Mucosa of rectum (tissue), 2 donors: ENCODE data around the gene YAE1.
A peak's percentile ranks its signal among the peaks of the same experiment; 100 is the strongest.

Experiments used
- H3K27ac ChIP-seq, 2 donors: one replicate each; pipeline ENCODE4 v1.7.0; 2013; ENCODE audit warnings: inconsistent platforms in 2 of 2, low read depth in 2 of 2, low read length in 2 of 2
- H3K27me3 ChIP-seq, 2 donors: one replicate each; pipeline ENCODE4 v1.7.0; 2013; ENCODE audit warnings: low read length in 2 of 2; ENCODE audit not compliant: control insufficient read depth in 2 of 2, insufficient read depth in 2 of 2
- H3K36me3 ChIP-seq, 2 donors: one replicate each; pipeline ENCODE4 v1.7.0; 2013; ENCODE audit warnings: low read length in 2 of 2; ENCODE audit not compliant: control insufficient read depth in 2 of 2, insufficient read depth in 2 of 2
- H3K4me1 ChIP-seq, 2 donors: one replicate each; pipeline ENCODE4 v1.7.0; 2013; ENCODE audit warnings: low read length in 2 of 2, mild to moderate bottlenecking in 1 of 2; ENCODE audit not compliant: control insufficient read depth in 2 of 2, insufficient read depth in 2 of 2
- H3K4me3 ChIP-seq, 2 donors: one replicate each; pipeline ENCODE4 v1.7.0; 2013; ENCODE audit warnings: low read length in 2 of 2
- H3K9ac ChIP-seq, 2 donors: one replicate each; pipeline ENCODE4 v1.7.0; 2013; ENCODE audit warnings: low read length in 2 of 2, low read depth in 1 of 2, mild to moderate bottlenecking in 1 of 2
- H3K9me3 ChIP-seq, 2 donors: one replicate each; pipeline ENCODE4 v1.7.0; 2013; ENCODE audit warnings: low read length in 2 of 2; ENCODE audit not compliant: control insufficient read depth in 2 of 2
- donor health status: healthy.
- donor health status: Normal muscosa, but diverticular disease.

The YAE1 gene, protein sequence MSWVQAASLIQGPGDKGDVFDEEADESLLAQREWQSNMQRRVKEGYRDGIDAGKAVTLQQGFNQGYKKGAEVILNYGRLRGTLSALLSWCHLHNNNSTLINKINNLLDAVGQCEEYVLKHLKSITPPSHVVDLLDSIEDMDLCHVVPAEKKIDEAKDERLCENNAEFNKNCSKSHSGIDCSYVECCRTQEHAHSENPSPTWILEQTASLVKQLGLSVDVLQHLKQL

DNA sequence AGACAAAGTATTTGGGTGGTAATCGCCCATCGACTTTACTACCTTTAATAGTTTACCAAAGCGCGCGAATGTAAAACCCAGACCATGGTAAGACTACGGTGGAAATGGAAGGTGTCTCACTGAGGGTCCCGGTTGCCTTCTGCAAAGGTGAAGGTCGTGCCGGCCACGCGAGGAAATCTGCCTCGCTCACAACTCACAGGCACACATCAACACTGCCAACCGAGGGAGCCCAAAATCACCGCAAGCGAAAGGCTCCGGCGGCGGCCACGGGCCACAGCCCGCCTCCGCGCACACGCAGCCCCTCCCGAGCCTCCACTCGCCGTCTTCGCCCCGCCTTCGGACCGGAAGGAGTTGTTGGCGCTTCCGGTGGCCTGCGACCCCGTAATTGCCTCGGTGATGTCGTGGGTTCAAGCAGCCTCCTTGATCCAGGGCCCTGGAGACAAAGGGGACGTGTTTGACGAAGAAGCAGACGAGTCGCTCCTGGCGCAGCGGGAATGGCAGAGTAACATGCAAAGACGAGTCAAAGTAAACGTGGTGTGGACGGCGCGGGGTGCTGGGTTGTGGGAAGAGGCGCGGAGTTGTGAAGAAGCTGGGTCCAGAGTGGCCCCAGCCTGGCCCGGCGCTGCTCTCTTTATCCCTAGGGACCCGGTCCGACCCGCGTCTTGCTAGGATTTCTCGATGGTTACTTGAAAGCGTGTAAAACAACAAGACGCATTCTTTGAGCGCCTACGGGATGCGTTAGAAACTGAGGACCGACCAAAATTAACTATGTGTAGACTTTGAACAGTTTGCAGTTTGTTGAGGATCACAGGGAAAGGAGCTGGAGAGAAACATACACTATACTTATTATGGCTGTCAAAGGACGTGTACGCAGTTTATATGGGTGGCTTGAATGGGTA is at the start of gene YAE1:
Gene YAE1, plus strand, starts transcription at position 382 of the 899 bp plus-strand sequence. Its CDS starts 15 bp downstream, at position 397.
- H3K9me3 ChIP-seq = no peaks in the 10 kb centered on the region
- H3K9ac ChIP-seq = peak within 1 kb of the TSS; percentile 90 to 91
- peaks cover 6% of the 10 kb centered on the region in 2 donors for H3K36me3 ChIP-seq
- H3K4me3 ChIP-seq = peak within 1 kb of the TSS; percentile 99 to 100
- H3K4me1 ChIP-seq = peaks cover 4 to 18% of the 10 kb centered on the region in 2 donors
- no peaks in the 10 kb centered on the region for H3K27me3 ChIP-seq
- H3K27ac ChIP-seq = peak within 1 kb of the TSS; percentile 88 to 94

DNA sequence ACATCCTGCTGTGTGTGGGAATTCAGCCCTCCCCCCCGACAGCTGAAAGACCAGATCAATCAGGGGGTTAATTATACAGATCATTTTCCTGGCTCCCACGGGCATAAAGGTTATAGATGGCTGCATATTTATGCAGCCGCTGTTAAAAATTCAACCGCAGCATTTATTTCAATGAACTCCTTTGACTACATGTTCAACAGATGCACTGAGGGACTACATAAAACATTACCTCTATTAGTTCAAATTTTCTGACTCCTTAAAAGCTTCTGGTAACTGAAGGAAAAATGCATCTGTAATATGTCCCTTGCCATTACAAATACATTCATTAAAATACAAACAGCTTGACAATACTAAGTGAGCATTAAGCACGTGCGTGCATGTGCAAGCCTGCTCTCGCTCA is 49.7 kb upstream of the YAE1 start:
- no peaks in the 10 kb centered on the region for H3K4me1 ChIP-seq

DNA sequence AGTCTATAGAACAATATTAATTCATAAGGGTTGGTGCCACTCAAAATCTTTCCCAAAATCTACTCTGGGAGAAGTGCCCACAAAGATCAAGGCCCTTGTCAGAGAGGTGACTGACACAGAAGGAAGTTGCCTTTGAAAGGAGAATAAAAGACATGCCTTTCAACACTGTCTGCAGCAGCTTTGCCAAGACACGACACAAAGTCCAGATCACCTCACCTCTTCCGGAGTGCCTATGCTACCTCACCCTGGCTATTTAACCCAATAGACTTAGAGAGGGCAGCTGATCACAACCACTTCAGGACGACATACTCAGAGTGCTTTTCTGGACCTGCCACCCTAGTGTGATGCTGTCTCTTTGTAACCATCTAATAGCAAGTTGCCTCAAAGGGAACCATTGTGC is 49.0 kb upstream of the YAE1 start:
- no peaks in the 10 kb centered on the region for H3K4me1 ChIP-seq
- no peaks in the 10 kb centered on the region for H3K9me3 ChIP-seq
- H3K27me3 ChIP-seq = no peaks in the 10 kb centered on the region
- no peaks in the 10 kb centered on the region for H3K36me3 ChIP-seq
- no peak overlapping the region for H3K4me3 ChIP-seq
- H3K27ac ChIP-seq = no peak overlapping the region
- H3K9ac ChIP-seq = no peak overlapping the region

More for the DNA sequence above, 49.7 kb upstream of the YAE1 start:
- Histone ChIP-seq H3K27ac (no peak overlapping the region), H3K9me3 (no peaks in the 10 kb centered on the region), H3K36me3 (no peaks in the 10 kb centered on the region), H3K27me3 (no peaks in the 10 kb centered on the region), H3K4me3 (no peak overlapping the region), H3K9ac (no peak overlapping the region)

DNA sequence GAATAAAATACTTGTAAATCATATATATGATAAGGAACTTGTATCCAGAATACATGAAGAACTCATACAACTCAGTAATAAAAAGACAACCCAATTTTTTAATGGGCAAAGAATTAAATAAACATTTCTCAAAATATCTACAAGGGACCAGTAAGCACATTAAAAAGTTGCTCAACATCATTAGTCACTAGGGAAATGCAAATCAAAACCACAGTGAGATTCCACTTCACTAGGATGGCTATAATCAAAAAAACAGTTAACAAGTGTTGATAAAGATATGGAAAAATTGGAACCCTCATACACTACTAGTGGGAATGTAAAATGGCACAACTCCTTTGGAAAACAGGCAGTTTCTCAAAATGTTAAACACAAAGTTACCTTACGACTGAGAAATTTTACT is 40.3 kb upstream of the YAE1 start:
- H3K9me3 ChIP-seq = no peaks in the 10 kb centered on the region

DNA sequence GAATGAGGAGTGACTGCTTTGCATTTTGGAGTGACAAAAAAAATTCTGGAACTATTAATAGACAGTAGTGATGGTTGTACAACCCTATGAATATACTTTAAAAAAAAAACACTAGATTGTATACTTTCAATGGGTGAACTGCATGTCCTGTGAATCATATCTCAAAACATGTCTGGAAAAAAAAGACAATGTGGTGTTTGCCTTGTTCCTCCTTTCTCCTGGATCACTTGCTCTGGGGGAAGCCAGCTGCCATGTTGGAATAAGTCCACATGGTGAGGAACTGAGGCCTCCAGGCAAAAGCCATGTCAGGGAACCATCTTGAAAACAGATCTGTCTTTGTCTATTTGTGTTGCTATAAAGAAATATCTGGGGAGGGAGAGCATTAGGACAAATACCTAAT is 39.5 kb upstream of the YAE1 start:
- no peak overlapping the region for H3K27ac ChIP-seq
- H3K9me3 ChIP-seq = no peaks in the 10 kb centered on the region
- H3K4me3 ChIP-seq = no peak overlapping the region
- H3K27me3 ChIP-seq = no peaks in the 10 kb centered on the region
- H3K9ac ChIP-seq = no peak overlapping the region
- no peaks in the 10 kb centered on the region for H3K36me3 ChIP-seq
- no peaks in the 10 kb centered on the region for H3K4me1 ChIP-seq

More for the DNA sequence above, 40.3 kb upstream of the YAE1 start:
- Histone ChIP-seq H3K36me3 (no peaks in the 10 kb centered on the region), H3K27me3 (no peaks in the 10 kb centered on the region), H3K4me1 (no peaks in the 10 kb centered on the region), H3K9ac (no peak overlapping the region), H3K27ac (no peak overlapping the region), H3K4me3 (no peak overlapping the region)

DNA sequence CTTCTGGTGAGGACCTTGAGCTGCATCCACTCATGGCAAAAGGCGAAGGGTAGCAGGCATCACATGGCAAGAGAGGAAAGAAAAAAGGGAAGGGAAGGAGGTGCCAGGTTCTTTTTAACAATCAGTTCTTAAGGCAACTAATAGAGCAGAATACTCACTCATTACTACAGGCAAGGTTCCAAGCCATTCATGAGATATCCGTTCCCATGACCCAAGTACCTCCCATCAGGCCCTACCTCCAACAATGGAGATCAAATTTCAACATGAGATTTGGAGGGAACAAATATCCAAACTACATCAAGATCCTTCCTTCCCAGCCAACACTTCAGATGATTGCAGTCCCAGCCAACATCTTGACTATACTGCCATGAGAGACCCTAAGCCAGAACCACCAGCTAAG is 38.9 kb upstream of the YAE1 start:
- Histone ChIP-seq H3K9me3 (no peaks in the 10 kb centered on the region), H3K4me1 (no peaks in the 10 kb centered on the region), H3K27me3 (no peaks in the 10 kb centered on the region), H3K27ac (no peak overlapping the region), H3K36me3 (no peaks in the 10 kb centered on the region), H3K9ac (no peak overlapping the region), H3K4me3 (no peak overlapping the region)

DNA sequence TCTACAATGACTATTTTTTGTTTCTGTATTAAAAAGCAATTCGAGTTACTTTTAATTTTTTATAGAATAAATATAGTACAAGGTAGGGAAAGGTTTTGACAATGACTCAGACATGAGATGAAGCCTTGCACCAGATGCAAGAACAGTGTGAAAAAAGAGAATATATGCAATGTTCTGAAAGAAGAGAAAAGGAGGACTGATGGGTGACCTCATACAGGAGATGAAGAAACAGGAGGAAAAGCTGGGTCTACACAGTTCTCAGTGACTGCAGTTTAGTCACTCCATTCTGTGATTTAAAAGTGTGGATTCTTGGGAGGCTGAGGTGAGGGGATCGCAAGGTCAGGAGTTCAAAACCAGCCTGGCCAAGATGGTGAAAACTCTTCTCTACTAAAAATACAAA is 38.3 kb upstream of the YAE1 start:
- no peaks in the 10 kb centered on the region for H3K36me3 ChIP-seq
- no peaks in the 10 kb centered on the region for H3K4me1 ChIP-seq
- no peaks in the 10 kb centered on the region for H3K9me3 ChIP-seq
- no peaks in the 10 kb centered on the region for H3K27me3 ChIP-seq
- no peak overlapping the region for H3K4me3 ChIP-seq
- no peak overlapping the region for H3K9ac ChIP-seq
- H3K27ac ChIP-seq = no peak overlapping the region

DNA sequence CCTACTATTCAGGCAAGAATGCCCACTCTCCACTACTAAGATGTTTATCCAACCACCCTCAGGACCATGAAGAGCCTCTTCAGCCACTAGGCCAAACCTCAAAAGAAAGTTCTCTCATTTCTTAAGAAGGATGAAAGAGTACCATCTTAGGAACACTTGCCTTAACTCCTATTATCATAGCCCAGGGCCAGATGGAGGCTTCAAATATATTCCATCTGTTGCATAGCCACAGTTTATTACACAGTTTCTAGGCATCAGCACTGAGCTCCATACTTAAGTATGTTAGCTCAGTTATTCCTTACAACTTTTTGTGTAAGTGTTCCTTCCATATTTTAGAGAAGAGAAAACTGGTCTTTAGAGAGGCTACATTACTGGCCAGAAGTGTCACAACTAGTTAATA is 37.4 kb upstream of the YAE1 start:
- H3K4me3 ChIP-seq = no peak overlapping the region
- peaks cover 0 to 4% of the 10 kb centered on the region in 2 donors for H3K4me1 ChIP-seq
- H3K27me3 ChIP-seq = no peaks in the 10 kb centered on the region
- H3K9me3 ChIP-seq = no peaks in the 10 kb centered on the region
- H3K36me3 ChIP-seq = no peaks in the 10 kb centered on the region
- no peak overlapping the region for H3K9ac ChIP-seq
- no peak overlapping the region for H3K27ac ChIP-seq

DNA sequence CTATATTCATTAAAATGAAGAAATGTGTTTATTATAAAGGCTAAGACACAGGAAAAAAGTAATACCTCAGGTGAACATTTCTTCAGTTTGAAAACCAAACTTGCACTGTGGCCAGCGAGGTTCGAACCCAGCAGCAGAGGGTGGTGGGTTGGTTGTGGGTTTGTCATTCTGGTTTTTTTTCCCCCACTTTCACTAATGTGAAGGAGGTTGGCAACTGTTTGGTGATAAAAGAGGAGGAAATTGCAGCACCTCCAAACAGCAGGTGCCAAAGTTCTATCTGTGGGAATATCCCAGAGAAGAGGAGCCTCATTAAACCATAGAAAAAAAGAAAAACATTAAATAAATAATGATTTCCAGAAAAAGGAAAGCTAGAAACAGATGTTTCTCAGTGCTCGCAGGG is 36.6 kb upstream of the YAE1 start:
- H3K4me3 ChIP-seq = no peak overlapping the region
- no peak overlapping the region for H3K9ac ChIP-seq
- peaks cover 5 to 10% of the 10 kb centered on the region in 2 donors for H3K4me1 ChIP-seq
- H3K27me3 ChIP-seq = no peaks in the 10 kb centered on the region
- no peaks in the 10 kb centered on the region for H3K36me3 ChIP-seq
- H3K27ac ChIP-seq = no peak overlapping the region
- no peaks in the 10 kb centered on the region for H3K9me3 ChIP-seq

DNA sequence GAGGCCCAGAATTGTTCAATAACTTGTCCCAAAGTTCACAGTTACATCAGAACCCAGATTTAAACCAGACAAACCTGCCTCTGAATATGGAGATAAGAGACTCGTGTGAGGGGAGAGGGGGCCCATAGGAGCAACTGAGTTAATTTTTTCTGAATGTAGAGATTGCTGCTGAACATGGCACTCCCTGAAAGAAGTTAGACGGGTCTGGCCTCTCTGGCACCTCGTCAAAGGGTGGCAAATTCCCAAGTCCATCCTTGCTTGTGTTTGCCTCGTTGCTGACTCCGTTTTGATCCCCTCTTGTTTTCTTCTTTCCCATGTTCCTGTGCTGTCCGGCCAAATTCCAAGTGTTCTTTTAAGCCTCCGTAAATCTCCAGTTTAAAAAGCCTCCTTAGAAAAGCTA is 35.2 kb upstream of the YAE1 start:
- Histone ChIP-seq H3K9ac (no peak overlapping the region), H3K36me3 (no peaks in the 10 kb centered on the region), H3K27me3 (no peaks in the 10 kb centered on the region), H3K9me3 (no peaks in the 10 kb centered on the region), H3K4me3 (no peak overlapping the region), H3K27ac (no peak overlapping the region), H3K4me1 (peaks cover 15 to 20% of the 10 kb centered on the region in 2 donors)
